Fibroblast of mammary gland (primary cell): ENCODE data around the gene AIPL1.

Experiments
- DNase-seq: peaks from one replicate; pipeline ENCODE4 v3.0.0-alpha.2; 2010; ENCODE audit warnings: low read depth
- H3K4me3 ChIP-seq: 2 replicates; pipeline ENCODE4 v1.5.1; 2011; ENCODE audit warnings: low read depth, mild to moderate bottlenecking, low read length, moderate library complexity; ENCODE audit not compliant: control insufficient read depth
- TF ChIP-seq, protein P1 (sequence below): conservative IDR thresholded peaks from 2 replicates; pipeline ENCODE4 v1.5.1; 2011; ENCODE audit warnings: low read depth, low read length, inconsistent platforms; ENCODE audit not compliant: control insufficient read depth, insufficient read depth

Gene AIPL1

DNA sequence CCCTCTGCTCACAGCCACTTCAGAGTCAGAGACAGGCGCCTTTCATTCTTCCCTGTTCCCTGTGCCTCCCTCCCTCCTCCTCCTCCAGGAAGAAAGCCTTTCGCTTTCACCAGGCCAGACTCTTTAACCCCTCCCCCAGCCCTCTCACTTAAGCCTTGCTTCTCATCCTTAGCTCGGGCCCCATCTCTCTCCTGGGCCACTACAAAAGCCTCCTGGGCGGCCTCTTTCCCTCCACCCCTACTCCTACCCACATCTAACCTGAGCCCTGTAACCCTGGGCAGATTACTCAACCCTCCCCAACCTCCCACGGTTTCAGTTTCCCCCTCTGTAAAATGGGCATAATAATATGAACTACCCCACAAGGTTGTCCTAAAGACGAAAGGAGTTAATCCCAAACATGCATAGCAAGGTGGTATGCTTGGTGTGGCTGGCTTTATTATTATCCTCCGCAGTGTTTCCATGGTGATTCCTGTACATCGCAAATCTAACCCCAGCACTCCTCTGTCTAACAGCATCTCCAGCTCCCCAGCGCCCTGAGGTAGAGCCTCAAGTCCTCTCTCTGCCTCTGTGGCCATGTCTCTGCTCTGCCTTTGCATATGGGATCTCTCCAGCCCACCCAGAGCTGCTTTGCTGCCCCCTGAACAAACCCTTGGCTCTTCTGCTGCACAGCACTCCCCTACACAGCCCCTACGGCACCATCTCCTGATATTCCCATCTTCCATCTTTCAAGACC, 27.0 kb upstream of the AIPL1 start:
- H3K4me3 ChIP-seq: no peak overlapping the region
- no peak for DNase-seq
- TF ChIP-seq, protein P1, sequence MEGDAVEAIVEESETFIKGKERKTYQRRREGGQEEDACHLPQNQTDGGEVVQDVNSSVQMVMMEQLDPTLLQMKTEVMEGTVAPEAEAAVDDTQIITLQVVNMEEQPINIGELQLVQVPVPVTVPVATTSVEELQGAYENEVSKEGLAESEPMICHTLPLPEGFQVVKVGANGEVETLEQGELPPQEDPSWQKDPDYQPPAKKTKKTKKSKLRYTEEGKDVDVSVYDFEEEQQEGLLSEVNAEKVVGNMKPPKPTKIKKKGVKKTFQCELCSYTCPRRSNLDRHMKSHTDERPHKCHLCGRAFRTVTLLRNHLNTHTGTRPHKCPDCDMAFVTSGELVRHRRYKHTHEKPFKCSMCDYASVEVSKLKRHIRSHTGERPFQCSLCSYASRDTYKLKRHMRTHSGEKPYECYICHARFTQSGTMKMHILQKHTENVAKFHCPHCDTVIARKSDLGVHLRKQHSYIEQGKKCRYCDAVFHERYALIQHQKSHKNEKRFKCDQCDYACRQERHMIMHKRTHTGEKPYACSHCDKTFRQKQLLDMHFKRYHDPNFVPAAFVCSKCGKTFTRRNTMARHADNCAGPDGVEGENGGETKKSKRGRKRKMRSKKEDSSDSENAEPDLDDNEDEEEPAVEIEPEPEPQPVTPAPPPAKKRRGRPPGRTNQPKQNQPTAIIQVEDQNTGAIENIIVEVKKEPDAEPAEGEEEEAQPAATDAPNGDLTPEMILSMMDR: no peak

DNA sequence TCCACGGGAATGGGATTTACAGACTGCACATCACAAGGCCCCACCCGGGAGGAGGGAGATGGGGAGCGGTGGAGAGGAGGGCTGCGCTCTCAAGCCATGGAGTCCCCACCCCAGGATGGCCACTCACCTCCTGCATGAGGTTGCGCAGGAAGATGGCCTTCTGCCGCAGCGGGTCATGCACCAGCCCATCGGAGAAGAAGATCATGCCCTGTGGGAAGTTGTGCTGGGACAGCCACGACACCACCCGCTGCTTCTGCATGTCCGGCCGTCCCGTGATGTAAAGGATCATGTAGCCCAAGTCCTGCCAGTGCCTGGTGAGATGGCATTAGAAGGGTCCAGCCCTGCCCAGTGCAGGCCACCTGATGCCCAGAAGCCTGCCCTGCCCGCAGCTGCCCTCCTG, 26.3 kb upstream of the AIPL1 start:
- TF ChIP-seq, protein P1: no peak
- DNase-seq: no peak
- no peak overlapping the region for H3K4me3 ChIP-seq

DNA sequence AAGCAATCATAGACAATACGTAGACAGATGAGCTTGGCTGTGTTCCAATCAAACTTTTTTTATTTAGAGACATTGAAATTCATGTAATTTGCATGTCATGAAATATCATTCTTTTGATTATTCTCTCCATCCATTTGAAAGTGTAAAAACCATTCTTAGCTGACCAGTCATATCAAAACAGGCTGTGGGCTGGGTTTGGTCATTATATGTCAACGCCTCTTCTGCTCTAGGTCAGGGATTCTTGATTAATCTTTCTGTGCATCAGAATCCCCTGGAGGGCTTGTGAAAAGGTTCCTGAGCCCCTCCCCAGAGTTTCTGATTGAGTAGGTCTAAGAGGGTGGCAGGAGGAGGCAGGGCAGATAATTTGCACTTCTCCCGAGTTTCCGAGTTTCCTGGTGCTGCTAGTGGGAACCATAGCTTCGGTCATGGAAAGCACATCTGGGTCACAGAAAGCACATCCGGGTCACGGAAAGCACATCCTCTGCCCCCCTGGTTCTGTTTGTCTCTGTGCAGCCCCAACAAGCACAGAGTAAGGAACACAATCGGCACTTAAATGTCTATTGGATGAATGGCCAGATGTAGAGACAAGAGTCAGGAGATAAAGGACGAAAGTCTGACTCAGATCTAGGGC, 25.7 kb upstream of the AIPL1 start:
- DNase-seq: no peak

DNA sequence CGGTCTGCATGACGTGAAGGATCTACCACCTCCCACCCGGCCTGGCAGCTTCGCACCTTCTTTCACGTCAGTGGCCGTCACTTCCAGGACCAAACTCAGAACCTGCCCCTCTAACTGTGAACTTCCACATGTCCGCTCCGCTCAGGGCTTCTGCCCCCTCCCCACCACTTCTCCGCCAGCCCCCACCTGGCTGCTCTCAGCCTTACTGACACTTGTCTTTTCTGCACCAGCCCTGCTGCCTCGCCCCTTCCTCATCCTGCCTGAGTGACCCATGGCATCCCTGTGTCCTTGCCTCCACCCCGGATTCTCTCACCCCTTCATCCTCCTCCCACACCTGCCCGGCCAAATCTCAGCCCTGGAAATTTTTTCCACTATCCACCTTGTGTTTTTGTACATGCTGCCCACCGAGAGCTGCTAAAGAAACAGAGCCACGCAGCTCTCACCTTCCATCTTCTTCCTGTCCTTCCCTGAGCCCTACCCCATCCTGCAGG, 23.6 kb upstream of the AIPL1 start:
- DNase-seq: no peak
- TF ChIP-seq, protein P1: no peak
- H3K4me3 ChIP-seq: no peak overlapping the region

More for the DNA sequence above, 25.7 kb upstream of the AIPL1 start:
- TF ChIP-seq, protein P1: no peak
- H3K4me3 ChIP-seq: no peak overlapping the region

- H3K4me3 ChIP-seq: no peak overlapping the region
- DNase-seq: no peak
- TF ChIP-seq, protein P1: no peak
Measured at GRCh38 chr17:6457688-6458459, 23.0 kb upstream of the AIPL1 start.

- no peak overlapping the region for H3K4me3 ChIP-seq
- DNase-seq: peak; percentile 78
- TF ChIP-seq, protein P1: no peak
Measured at GRCh38 chr17:6456914-6457687, 22.2 kb upstream of the AIPL1 start.
